Measurements from ENCODE around the gene TBC1D8. TPM values are rescaled to one million over a fixed set of nuclear protein-coding genes. Genes with fewer than 3 reads are reported as not detected.
"Not testable (repeated sequence)": the region's sequence is repeated elsewhere in the genome, so short reads cannot be mapped to it uniquely, and the experiment has no call there.

The TBC1D8 gene
- polyA plus RNA-seq, 3 donors = 26.6 to 30.8 (median 27.0) TPM

DNA sequence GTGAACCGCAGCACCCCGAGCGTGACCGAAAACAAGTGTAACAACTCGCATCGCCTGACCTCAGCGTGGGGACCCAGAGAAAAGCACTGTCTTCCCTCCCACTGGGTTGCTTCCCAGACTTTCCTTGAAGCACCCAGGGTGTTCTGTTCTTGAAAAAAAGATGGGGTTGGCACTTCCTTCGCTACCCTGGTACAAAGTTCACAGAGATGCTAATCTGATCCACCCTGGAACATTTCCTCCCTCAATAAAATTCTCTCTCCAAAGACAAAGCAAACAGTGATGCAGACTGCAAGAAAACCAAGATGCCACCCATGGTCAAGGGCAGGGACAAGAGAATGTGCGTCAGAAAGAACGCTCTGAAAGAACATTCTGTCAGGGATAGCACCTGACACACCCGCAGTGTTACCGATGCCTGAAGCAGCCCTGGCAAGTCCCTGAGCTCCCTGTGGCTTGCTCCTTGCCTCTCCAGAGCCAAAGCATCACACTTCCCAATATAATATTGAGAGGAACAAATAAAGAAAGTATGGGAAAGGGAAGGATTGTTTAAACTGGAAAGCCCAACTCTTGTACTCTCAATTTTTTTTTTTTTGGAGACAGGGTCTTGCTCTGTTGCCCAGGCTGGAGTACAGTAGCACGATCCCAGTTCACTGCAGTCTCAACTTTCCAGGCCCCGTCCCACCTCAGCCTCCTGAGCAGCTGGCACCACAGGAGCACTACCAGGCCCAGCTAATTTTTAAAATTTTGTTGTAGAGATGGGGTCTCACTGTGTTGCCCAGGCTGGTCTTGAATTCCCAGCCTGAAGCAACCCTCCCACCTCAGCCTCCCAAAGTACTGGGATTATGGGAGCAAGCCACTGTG, 70.7 kb downstream of the TBC1D8 start:
- DNase-seq (ENCODE audit: low read depth in 3 of 3, low spot score in 2 of 3) = peak in 1 of 3 donors; percentile 29

DNA sequence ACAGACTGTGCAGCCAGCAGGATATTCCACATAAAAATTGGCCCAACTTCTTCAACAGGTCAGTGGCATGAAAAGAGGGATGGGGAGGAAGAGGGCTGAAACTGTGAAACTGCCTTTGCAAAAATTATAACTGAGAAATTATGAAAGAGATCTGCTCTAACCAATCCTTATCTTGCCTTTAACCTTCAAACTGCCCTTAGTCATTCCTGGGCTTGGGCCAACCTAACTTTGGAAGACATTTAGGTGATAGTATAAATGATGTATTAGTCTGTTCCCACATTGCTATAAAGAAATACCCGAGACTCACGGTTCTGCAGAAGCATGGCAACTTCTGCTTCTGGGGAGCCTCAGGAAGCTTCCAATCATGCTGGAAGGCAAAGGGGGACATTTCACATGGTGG, 74.6 kb downstream of the TBC1D8 start:
- no peak for DNase-seq (ENCODE audit: low read depth in 3 of 3, low spot score in 2 of 3)

DNA sequence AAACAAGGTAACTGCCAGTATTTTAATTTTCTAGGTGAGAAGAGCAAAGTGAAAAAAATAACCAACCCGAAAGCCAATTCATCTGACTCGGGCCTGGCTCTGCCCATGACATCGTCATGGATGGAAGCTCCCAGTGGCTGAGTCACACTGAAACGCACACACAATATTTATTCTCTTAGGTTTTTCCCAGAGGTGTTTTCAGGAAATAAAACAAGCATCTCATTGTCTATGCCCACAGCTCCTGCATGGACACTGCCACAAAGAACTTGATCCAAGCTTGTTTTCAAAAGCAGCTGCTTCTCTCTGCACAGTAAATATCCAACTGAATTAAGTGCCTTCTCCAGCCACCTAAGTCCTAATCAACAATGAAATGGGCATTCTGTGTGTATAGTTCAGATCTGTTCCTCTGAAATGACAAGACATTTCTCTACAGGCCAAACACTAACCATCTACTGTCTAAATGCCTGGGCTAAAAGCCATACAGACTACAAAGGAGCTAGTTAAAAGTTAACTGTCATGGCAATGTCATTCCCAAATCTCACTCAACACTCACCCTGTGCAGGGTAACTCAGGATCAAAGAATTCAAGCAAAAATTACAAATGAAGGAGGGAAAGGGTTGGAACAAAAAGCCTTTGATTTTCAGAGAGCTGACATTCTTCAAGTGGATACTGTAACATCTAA, 86.2 kb downstream of the TBC1D8 start:
- peak in 1 of 3 donors; percentile 19 for DNase-seq (ENCODE audit: low read depth in 3 of 3, low spot score in 2 of 3)

DNA sequence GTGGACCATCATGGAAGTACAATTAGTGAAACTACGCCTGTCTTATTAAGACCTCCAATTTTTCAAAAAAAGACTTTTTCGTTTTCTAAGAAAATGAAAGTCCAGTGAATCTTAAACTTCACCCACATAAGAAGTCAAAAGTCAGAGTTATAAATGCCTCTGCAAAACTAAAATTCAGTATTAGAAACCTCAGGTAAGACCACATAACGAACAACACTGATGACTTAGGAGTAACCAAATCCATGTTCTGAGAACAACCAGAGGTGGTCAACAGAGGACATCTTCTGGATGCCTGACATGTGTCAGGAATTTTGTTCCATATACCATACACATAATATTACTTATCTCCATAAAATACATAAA, 86.7 kb downstream of the TBC1D8 start:
- DNase-seq (ENCODE audit: low read depth in 3 of 3, low spot score in 2 of 3) = no peak

DNA sequence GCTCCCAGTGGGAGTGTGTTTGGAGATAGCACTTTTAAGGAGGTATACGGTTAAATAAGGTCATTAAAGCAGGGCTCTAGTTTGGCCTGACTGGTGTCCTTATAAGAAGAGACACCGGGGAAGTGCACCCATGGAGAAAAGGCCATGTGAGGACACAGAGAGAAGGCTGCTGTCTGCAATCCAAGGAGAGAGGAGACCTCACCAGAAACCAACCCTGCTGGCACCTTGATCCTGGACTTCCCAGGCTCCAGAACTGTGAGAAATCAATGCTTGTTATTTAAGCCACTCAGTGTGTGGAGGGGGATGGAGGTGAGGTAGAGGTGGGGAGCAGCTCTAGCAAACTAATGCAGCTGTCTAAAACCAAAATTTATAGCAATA, 87.1 kb downstream of the TBC1D8 start:
- no peak for DNase-seq (ENCODE audit: low read depth in 3 of 3, low spot score in 2 of 3)

DNA sequence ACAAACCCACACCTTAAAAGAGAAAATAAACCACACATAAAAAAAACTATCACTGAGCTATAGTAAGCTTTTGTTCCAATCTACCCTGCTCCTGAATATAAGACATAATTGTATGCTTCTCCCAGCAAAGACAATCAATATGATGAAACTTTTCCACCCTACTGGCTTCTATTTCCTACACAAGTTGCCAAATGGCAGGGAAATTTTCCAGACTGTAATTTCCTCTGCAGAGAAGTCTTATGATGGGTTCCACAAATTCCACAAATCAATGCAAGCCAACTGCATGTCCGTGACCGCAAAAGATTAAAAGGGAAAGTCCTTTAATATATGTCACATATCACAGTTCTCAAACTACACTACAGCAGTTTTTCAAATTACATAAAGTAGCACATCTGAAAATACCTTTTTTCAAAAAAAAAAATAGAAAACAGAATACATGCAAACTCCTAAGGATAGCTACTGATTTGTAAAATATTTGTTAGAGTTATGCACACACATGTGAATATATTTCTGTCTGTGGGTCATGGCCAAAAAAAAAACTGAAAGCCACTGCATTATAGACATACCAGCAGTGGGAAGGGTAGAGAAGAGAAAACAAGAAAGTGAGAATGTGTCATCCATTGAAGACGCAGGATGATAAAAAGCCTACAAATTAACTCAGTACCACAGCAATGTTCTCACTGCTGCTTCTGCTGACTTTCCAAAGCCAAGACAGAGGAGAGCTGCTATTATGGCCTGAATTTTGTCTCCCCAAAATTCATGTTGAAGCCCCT, 87.6 kb downstream of the TBC1D8 start:
- DNase-seq (ENCODE audit: low read depth in 3 of 3, low spot score in 2 of 3) = no peak

DNA sequence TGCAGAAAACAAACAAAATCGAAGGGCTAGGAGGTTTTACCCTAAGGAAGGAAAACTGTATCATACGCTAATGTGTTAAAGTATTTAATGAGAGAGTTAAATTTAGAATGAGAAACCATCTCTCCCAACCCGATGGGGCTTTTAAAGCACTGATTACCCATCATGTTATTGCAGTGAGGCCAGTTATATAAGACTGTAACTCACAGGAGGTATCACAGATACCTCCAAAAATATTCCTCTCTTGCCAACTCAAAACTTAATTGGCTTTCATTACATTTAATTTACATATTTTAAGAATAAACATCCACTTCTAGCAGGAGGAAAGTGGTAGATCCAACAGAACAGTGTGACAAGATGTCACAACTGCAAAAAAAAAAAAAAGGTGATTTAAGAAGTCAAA, 92.8 kb downstream of the TBC1D8 start:
- no peak for DNase-seq (ENCODE audit: low read depth in 3 of 3, low spot score in 2 of 3)

DNA sequence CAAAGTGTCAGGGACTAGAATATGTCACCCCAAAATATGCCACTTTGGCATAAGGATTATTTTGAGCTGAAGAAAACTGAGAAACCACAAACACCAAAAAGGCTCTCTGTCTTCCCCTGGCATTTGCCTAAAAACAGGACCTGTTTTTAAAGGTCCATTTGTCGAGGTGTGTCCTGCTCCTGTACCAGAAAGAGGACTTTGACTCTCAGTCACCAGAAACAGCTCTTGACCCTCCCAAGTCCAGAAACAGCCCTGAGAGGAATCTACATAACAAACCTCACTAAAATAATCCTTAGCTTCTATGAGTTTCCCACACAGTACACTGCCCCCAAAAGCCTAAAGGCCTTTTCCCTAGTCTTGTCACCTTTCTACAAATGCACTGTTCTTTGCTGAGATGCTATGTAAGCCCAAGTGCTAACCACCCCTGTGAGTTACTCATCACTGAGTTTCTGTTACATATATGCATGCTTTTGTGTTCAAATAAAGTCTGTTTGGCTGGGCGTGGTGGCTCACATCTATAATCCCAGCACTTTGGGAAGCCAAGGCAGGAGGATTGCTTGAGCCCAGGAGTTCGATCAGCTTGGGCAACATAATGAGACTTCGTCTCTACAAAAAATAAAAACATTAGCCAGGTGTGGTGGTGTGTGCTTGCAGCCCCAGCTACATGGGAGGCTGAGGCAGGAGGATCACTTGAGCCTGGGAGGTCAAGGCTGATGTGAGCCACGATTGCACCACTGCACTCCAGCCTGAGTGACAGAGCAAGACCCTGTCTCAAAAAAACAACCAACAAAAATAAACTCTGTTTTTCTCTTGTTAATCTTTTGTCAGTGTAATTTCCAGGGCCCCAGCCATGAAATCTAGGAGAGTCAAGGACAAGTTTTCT, 93.9 kb downstream of the TBC1D8 start:
- no peak for DNase-seq (ENCODE audit: low read depth in 3 of 3, low spot score in 2 of 3)

DNA sequence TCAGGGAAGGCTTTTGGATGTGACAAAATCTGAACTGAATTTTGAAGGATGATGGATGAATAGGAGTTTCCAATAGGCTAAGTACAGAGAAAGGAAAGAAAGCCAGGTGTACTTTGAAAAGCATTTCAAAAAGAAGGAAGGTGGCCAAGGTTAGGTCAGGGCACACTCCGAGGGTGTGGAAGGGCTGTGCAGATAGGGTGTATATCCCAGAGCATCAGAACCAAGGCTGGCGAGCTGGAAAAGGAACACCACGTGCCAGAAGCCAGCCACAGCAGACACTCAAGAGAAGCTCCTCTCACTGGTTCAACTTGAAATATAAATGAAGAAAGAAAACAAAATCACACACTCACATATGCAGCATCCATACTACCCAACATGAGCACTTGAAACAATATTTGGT, 98.1 kb downstream of the TBC1D8 start:
- no peak for DNase-seq (ENCODE audit: low read depth in 3 of 3, low spot score in 2 of 3)

DNA sequence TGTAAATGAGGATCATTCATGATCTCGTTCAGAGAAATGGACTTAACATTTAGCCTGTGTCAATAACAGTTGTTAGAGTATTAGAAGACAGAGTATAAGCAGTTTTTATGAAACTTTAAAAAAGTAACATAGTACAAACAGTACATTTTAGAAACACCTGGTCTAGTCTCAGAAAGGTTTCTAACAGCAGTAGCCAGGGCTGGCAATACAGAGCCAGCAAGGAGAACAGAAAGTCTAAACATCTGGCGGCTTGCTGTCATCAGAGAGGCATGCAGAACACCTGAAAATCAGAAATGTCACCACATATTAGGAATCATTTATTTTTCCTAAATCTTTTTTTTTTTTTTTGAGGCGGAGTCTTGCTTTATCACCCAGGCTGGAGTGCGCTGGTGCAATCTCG, 99.0 kb downstream of the TBC1D8 start:
- no peak for DNase-seq (ENCODE audit: low read depth in 3 of 3, low spot score in 2 of 3)

DNA sequence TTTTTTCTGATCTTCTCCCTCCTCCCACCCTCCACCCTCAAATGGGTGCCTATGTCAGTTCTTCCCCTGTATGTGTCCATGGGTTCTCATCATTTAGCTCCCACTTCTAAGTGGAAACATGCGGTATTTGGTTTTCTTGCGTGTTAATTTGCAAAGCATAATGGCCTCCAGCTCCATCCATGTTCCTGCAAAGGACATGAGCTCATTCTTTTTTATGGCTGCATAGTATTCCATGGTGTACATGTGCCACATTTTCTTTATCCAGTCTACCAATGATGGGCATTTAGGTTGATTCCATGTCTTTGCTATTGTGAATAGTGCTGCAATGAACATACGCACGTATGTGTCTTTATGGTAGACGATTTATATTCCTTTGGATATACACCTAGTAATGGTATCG, 100.3 kb downstream of the TBC1D8 start:
- not testable (repeated sequence) for DNase-seq (ENCODE audit: low read depth in 3 of 3, low spot score in 2 of 3)

DNA sequence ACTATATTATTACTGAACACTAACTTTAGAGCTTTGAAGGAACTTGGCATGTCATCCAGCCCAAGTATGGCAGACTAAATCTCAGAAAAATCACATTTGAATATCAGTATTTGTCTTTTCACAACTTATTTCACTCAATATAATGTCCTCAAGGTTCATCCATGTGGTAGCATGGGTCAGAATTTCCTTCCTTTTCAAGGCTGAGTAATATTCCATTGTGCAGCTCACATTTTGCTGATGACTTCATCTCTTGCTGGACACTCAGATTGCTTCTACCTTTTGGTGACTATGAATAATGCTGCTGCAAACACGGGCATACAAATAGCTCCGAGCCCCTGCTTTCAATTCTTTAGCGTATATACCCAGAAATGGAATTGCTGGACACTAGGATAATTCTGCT, 102.4 kb downstream of the TBC1D8 start:
- DNase-seq (ENCODE audit: low read depth in 3 of 3, low spot score in 2 of 3) = no peak

DNA sequence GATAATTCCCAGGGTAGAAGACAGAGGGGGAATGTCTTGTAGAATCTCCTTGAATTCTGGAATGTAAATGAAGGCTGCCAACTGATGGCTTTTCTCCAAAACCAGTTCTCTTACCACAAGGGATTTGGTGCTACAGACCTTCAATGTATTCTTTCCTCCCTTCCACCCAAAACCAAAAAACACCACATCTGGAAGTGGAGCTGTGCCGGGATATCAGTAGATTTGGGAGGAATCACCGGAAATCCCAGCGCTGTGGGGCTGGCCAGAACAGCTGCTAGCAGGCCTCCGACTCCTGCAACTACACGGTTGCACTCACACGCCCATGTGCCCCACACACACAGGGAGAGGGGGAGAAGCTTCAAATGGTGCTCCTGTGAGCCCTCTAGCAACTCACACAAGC, 103.4 kb downstream of the TBC1D8 start:
- no peak for DNase-seq (ENCODE audit: low read depth in 3 of 3, low spot score in 2 of 3)

DNA sequence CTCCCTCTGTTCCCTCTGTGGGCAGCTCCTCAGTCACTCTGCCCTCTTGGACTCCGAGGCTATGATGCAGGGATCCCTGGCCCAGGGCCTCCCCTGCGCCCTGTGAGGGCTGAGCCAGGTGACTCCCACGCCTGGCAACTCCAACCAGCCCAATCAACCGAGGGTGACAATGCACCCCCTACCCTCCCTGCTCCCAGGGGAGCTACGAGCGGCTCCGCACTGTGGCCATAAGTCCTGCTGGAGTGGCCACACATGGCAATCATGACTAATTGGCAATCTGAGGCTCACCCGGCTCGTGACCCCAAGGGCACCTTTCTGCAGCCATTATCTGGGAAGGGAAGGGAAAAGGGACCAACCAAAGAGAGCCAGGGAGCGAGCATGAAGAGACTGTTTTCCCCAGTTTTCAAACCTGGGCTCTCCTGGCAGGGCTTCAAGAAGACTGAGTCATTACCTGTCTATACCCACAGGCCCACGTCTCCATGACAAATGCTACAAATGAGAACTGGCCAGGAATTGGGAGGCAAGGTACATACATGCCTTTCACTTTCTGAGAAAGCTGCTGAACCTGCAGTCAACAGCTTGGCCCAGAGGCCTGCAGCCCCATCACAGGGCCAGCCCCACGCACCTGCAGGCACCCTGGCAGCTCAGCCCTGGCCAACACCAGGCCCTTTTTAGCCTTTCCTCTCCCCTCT, 104.0 kb downstream of the TBC1D8 start:
- DNase-seq (ENCODE audit: low read depth in 3 of 3, low spot score in 2 of 3) = no peak

DNA sequence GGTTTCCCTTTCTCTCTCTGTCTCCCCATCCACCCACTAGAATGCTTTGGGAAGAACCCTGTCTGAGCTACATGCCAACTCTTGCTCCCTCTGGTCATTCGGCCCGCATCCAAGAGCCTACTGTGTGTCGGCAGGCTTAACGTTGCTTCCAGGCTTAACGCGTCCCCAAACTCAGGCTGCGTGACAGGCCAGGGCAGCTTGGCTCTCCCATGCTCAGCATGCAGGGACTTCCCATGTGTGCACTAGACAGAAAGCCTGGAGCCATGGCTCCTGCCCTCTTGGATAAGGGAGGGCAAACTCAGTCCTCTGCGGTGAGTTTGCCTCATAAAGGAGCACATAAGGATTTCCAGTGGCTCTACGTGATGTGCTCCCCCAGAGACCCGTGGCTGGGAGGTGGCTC, 105.9 kb downstream of the TBC1D8 start:
- DNase-seq (ENCODE audit: low read depth in 3 of 3, low spot score in 2 of 3) = no peak

DNA sequence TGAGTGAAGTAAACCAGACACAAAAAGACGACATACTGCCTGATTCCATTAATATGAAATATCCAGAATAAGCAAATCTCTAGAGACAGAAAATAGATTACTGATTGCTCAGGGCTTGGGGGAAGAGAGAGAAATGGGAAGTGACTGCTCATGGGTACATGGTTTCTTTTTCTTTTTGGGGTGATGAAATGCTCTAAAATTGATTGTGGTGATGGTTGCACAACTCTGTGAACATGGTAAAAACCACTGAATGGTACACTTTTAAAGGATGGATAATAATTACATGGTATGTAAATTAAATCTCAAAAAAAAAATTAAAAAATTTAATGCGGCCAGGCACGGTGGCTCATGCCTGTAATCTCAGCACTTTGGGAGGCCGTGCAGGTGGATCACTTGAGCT, 109.8 kb downstream of the TBC1D8 start:
- no peak for DNase-seq (ENCODE audit: low read depth in 3 of 3, low spot score in 2 of 3)

DNA sequence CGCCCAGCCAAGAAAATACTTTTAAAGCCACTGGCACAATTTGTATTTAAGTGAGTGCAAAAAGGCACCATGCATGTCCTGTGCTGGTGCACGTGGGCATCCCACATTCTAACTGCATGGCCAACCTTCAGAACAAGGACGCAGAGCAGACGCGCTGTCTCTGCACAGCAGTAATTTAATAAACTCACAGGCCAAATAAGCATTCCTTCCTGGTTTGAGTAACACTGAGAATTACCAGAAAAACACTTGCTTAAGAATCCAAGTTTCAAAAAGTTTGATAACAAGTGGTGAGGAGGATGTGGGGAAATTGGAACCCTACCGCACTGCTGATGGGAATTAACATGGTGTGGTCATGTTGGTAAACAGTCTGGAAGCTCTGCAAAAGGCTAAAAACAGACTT, 110.4 kb downstream of the TBC1D8 start:
- no peak for DNase-seq (ENCODE audit: low read depth in 3 of 3, low spot score in 2 of 3)

DNA sequence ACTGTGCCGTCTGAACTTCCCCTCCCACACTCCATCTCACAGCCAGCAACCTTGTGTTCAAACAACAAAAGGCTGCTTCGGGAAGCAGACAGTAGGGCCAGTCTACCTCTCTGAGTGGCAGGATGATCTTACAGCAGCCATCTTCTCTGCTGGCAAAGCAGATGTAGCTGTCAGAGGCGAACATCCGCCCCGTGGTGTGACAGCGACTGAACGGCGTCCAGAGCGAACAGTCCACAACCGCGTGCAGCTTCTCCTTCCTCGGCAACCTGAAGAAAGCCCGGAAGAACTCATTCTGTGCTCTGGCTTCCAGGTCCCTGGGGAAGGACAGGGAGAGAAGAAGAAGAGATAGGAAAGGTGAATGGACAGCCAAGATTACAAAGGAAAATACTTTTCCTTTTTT, 111.1 kb downstream of the TBC1D8 start:
- no peak for DNase-seq (ENCODE audit: low read depth in 3 of 3, low spot score in 2 of 3)

DNA sequence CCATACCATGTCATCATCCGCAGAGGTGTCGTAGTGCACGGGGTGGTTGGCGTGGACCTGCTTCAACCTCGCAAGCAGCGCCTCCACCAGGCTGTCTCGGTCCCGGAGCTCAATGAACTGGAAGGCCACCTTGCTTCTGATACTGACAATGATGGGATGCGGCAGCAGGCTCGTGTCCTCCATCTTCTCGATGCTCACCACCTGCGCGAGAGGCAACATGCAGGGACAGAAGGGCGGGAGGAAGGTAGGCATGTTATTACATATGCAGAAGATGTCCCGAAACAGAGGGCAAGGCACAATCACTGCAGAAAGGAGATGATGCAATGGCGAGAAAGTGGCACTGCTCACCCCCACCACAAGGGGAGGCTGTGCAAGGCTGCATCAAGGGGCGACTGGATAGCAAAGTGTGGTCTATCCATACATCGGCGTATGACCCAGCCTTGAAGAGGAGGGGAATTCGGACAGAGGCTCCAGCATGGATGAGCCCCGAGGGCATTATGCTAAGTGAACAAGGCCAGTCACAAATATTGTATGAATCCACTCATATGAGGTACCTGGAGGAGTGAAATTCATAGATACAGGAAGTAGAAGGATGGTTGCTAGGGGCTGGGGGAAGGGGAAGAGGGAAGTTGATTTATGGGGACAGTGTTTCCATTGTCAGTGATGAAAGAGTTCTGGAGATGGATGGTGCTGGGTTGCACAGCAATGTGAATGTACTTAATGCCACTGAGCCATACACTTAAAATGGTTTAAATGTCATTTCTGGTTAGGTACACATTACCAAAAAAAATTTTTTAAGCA, 112.5 kb downstream of the TBC1D8 start:
- no peak for DNase-seq (ENCODE audit: low read depth in 3 of 3, low spot score in 2 of 3)

Measured in right renal cortex interstitium (tissue), 3 donors.